Measurements from ENCODE around the gene EN2.

Gene EN2

GRCh38 chr7:155461631-155462030 lies 3.7 kb downstream of the EN2 start:
- no peak overlapping the region for H3K27ac ChIP-seq
- DNase-seq (ENCODE audit: low read depth, low spot score), result no peak

- DNase-seq (ENCODE audit: low read depth, low spot score), result no peak
- H3K27ac ChIP-seq, result no peak overlapping the region
Observed at GRCh38 chr7:155462163-155462735, 4.3 kb downstream of the EN2 start.

- DNase-seq (ENCODE audit: low read depth, low spot score), result no peak
Observed at GRCh38 chr7:155463114-155463811, 5.3 kb downstream of the EN2 start.

GRCh38 chr7:155464183-155464582 lies 6.3 kb downstream of the EN2 start:
- no peak for DNase-seq (ENCODE audit: low read depth, low spot score)
- H3K27ac ChIP-seq, result no peak overlapping the region

More at GRCh38 chr7:155463114-155463811, 5.3 kb downstream of the EN2 start:
- H3K27ac ChIP-seq, result no peak overlapping the region

- no peak for DNase-seq (ENCODE audit: low read depth, low spot score)
Observed at GRCh38 chr7:155464948-155465739, 7.2 kb downstream of the EN2 start.

GRCh38 chr7:155465761-155466141 lies 7.8 kb downstream of the EN2 start:
- DNase-seq (ENCODE audit: low read depth, low spot score), result no peak
- H3K27ac ChIP-seq, result no peak overlapping the region

More at GRCh38 chr7:155464948-155465739, 7.2 kb downstream of the EN2 start:
- H3K27ac ChIP-seq, result no peak overlapping the region

- no peak overlapping the region for H3K27ac ChIP-seq
- no peak for DNase-seq (ENCODE audit: low read depth, low spot score)
Observed at GRCh38 chr7:155466142-155466813, 8.3 kb downstream of the EN2 start.

GRCh38 chr7:155466814-155467733 lies 9.1 kb downstream of the EN2 start:
- no peak overlapping the region for H3K27ac ChIP-seq
- no peak for DNase-seq (ENCODE audit: low read depth, low spot score)

GRCh38 chr7:155467846-155468784 lies 10.2 kb downstream of the EN2 start:
- no peak for DNase-seq (ENCODE audit: low read depth, low spot score)
- H3K27ac ChIP-seq, result no peak overlapping the region

GRCh38 chr7:155468785-155469148 lies 10.8 kb downstream of the EN2 start:
- H3K27ac ChIP-seq, result no peak overlapping the region
- no peak for DNase-seq (ENCODE audit: low read depth, low spot score)

GRCh38 chr7:155469311-155470185 lies 11.6 kb downstream of the EN2 start:
- H3K27ac ChIP-seq, result no peak overlapping the region
- DNase-seq (ENCODE audit: low read depth, low spot score), result no peak

GRCh38 chr7:155470186-155470487 lies 12.2 kb downstream of the EN2 start:
- no peak for DNase-seq (ENCODE audit: low read depth, low spot score)
- no peak overlapping the region for H3K27ac ChIP-seq

GRCh38 chr7:155470686-155471638 lies 13.0 kb downstream of the EN2 start:
- H3K27ac ChIP-seq, result no peak overlapping the region
- no peak for DNase-seq (ENCODE audit: low read depth, low spot score)

GRCh38 chr7:155471718-155472117 lies 13.8 kb downstream of the EN2 start:
- H3K27ac ChIP-seq, result no peak overlapping the region

GRCh38 chr7:155477476-155477875 lies 19.5 kb downstream of the EN2 start:
- H3K27ac ChIP-seq, result no peak overlapping the region

More at GRCh38 chr7:155471718-155472117, 13.8 kb downstream of the EN2 start:
- DNase-seq (ENCODE audit: low read depth, low spot score), result no peak

GRCh38 chr7:155481764-155482163 lies 23.8 kb downstream of the EN2 start:
- H3K27ac ChIP-seq, result no peak overlapping the region
- DNase-seq (ENCODE audit: low read depth, low spot score), result no peak

More at GRCh38 chr7:155477476-155477875, 19.5 kb downstream of the EN2 start:
- no peak for DNase-seq (ENCODE audit: low read depth, low spot score)
